Activated T-cell treated with anti-CD3 and anti-CD28 coated beads, Interleukin-2, amount 50 U/mL, for 48 hours (primary cell): ENCODE measurements around the gene GYPE.
"Not testable (repeated sequence)": the region's sequence is repeated elsewhere in the genome, so short reads cannot be mapped to it uniquely, and the experiment has no call there.

Experiments used
- DNase-seq, 2 experiments: peaks; one replicate each; pipeline ENCODE4 v3.0.0-alpha.2; 2020

The GYPE gene

DNA sequence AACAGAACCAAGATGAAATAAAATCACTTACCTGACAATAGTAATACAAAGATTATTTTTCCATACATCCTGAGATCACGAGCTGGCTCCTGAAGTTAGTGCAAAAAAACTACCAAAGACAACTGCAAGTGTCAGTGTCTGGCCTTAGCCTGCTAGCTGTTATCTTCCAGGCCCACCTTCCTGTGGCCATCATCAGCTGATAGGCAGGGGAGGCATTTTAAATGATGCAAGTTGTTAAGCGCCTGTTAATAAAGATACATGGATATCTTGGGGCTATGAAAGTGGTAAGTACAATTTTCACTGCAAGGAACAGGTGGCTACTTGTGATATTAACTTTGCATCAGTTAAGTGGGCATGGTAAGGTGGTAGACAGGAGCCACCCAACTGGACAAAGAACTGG lies at the start of gene GYPE:
TSS of gene GYPE (minus strand) at position 120 of the 400 bp plus-strand sequence. CDS start at position 68, 52 bp downstream.
- not testable (repeated sequence) for DNase-seq

GRCh38 chr4:143951458-143951972 lies 46.2 kb upstream of the GYPE start:
- not testable (repeated sequence) for DNase-seq

DNA sequence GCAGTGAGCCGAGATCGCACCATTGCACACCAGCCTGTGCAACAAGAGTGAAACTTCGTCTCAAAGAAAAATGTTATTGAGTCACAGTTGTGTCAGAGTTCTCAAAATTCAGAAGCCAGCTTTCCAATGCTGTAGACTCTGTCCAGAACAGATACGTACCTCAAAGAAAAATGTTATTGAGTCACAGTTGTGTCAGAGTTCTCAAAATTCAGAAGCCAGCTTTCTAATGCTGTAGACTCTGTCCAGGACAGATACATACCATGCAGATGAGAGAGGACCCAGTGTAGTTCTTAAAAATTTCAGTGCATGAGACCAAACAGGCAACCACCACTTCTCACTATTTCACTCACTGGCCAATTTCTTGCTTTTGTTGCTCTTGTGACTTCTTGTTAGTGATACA lies 45.6 kb upstream of the GYPE start:
- DNase-seq, result not testable (repeated sequence)

DNA sequence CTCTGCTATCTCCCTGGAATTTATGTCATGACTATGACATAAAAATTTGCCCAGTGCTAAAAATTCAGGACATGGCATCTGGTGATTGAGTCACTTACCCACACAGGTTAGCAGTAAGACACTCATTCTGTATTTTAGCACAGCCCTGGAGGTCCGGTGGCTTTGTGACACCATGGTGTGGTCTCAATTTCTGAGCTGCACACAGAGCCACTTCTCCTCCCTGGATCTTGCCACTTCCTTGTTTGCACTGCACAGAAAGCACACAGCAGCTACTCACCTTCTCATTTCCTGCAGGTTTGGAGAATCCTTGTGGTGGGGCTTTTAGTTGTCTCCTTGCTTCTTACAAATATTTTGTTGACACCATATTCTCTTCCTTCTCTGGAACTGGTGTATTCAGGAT lies 44.8 kb upstream of the GYPE start:
- not testable (repeated sequence) for DNase-seq

DNA sequence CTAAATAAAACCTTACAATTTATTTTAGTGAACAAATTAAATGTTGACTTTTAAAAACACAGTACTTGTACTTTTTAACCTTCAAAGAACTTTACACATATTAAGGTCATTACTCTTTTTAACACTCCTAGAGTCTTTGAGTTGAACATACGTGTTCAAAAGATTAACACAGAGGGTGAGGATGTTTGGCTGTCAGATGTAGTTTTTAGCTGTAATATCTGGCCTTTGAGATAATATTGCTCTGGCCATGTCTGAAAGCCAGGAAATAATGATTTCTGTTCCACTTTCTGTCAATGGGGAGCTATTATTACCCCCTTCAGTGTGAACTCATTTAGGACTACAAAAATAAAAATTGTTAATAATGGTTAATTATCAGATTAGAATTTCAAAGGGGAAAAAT lies 42.1 kb upstream of the GYPE start:
- DNase-seq, result not testable (repeated sequence)

DNA sequence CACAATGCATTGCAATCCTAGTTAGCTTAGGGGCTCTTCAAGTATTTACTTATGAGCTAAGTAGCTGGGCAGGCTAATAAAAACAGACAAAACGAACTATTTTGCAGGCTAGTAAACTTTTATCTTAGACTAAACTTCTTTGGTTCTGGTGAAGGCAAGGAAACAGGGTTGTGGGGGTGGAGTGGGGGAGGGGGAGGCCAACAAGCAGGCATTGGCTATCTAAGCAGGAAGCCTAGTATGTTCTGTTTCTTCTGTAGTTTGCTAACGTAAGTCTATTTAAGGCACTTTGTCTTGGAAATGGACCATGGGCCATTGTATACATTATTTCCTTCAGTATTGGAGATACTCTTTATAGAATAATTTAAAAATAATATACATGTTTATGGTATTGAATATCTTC lies 35.3 kb upstream of the GYPE start:
- DNase-seq, result not testable (repeated sequence)

DNA sequence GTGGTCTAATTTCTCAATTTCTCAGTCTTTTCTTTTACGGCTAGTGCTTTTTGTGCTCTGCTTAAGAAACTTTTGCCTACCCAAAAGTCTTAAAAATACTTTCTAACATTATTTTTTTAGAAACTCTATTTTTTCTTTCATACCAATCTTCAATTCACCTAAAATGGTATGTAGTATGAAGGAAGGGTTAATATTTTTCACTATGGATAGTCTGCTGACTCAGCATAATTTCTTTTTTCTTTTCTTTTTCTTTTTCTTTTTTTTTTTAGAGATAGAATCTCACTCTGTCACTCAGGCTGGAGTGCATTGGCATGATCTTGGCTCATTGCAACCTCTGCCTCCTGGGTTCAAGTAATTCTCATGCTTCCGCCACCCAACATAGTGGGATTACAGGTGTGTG lies 34.2 kb upstream of the GYPE start:
- DNase-seq, result no peak

DNA sequence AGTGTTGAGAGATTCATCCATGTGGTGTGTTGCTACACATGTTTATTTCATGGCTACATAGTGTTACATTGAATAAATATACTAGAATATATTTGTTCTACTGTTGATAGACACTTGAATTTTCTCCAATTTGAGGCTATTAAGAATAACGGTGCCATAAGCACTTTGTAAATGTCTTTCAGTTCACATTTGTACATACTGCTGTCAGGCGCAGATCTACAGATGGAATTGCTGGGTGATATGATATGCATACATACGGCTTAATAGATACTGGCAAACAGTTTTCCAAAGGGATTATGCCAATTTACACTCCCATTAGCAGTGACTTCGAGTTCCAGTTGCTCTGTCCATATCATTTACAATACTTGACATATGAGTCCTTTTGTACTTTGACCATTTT lies 33.5 kb upstream of the GYPE start:
- DNase-seq, result not testable (repeated sequence)

DNA sequence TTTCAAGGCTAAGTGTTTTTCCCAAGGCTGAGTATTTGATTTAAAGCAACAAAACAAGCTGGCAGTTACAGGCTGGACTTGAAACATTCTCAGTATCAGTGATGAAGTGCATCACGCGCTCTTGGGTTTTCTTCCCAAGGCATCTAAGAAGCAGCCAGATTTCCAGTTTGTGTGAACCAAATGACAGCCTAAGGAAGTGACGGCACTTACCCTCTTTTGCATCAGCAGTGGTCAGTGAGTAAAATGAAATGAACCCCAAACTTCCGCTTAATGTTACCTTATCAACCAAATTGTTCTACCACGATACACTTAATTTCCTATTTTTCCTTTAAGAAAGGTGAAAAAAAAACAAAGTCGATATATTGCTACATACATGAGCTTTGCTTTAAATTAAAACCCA lies 15.8 kb upstream of the GYPE start:
- no peak for DNase-seq

DNA sequence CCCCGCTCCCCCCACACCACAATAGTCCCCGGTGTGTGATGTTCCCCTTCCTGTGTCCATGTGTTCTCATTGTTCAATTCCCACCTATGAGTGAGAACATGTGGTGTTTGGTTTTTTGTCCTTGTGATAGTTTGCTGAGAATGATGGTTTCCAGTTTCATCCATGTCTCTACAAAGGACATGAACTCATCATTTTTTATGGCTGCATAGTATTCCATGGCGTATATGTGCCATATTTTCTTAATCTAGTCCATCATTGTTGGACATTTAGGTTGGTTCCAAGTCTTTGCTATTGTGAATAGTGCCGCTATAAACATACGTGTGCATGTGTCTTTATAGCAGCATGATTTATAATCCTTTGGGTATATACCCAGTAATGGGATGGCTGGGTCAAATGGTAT lies 11.1 kb upstream of the GYPE start:
- not testable (repeated sequence) for DNase-seq

DNA sequence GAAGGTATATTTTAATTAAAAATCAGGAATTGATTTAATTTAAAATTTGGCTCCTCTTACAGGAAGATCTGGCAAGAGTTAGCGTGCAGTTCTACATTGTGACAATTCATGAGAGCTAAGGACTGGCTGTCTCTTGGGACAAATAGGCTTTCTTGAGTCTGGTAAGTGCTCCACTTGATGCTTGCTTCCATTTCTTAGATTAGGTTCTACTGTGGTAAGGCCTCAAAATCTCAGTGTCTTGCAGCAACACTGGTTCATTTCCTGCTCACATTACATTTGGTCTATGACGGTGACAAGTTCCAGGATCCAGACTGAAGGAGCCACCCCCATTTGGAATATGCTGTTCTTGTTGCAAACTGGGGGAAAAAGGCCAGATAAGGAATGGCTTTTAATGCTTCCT lies 7.1 kb upstream of the GYPE start:
- not testable (repeated sequence) for DNase-seq

DNA sequence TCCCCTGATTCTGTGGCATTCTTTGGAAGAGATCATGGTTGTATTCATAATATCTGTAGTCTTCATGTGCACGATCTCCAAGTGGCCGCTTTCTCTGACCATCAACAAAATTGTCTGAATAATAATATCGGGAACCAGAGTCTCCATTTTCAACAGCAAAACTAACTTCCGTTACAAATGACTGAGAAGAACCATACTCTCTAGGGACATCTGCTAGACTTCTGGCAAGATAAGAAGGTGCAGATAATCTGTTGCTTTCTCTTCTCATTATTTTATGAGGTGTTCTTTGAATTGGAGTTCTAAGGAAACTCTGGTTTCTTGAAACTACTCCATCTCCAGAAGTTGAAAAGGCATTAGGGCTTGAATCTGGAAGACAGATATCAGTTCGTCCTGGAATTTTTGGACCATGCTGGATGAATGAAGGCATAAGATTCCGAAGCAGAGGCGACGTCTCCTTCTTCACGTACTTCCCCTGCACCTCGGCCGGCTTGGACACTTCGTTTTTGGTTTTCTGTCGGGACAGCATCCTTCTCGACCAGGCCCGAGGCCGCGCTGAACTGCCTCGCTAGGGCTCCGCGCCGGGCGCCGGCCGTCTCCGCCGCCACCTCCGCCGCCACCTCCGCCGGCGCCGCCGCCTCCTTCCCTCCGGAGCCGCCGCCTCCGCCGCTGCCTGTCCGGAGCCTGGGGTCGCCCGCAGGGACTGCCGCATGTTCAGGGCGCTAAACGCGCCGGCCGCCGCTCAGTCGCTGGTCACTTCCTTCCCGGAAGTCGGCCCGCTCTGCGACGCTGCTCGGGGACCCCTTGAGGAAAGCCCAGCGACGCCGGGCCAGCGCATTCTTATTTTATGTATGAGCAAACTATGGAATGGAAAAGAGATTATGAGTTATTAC lies 6.4 kb upstream of the GYPE start:
- peak; percentile 30 to 40 for DNase-seq

GRCh38 chr4:143910906-143911305 lies 5.5 kb upstream of the GYPE start:
- not testable (repeated sequence) for DNase-seq

GRCh38 chr4:143907811-143908210 lies 2.5 kb upstream of the GYPE start:
- peak in 1 of 2 experiments; percentile 18 for DNase-seq

GRCh38 chr4:143904431-143904830 lies 928 bp downstream of the GYPE start:
- DNase-seq, result not testable (repeated sequence)

DNA sequence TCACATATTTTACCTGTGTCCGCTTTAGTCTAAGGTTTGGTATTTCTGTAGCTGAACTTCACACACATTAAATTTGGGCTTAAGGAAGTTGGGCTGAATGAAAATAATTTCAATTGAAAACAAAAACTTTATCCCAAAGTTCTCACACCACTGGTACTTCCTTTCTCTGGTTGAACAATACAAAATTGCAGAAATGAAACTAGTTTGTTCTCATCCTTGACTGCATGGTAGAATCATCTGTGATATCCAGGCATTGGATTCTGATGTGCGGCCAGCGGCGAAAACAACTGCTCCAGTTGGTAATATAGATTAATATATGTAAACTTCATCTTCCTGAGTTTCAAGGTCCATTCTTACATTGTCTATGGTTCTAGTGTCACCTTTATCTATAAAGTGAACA lies 15.0 kb downstream of the GYPE start:
- DNase-seq, result not testable (repeated sequence)

DNA sequence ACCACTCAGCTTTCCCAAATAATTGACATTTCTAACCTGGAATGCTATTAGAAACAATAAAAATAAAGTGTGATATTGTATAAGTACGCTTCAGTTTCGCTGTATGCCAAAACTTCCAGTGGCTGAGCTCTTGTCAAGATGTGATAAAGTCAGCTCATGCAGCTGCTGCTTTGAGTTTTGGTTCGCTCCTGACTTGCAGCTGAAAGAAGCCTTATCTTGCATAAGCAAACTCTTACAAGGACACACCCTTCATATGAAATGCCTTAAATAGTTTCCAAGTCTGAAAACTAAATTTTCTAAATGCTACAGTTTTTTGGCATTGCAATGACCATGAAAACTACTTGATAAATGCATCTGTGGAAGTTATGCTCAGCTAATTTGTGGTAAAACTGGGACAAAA lies 17.2 kb downstream of the GYPE start:
- not testable (repeated sequence) for DNase-seq

GRCh38 chr4:143884965-143885364 lies 20.4 kb downstream of the GYPE start:
- DNase-seq, result not testable (repeated sequence)

DNA sequence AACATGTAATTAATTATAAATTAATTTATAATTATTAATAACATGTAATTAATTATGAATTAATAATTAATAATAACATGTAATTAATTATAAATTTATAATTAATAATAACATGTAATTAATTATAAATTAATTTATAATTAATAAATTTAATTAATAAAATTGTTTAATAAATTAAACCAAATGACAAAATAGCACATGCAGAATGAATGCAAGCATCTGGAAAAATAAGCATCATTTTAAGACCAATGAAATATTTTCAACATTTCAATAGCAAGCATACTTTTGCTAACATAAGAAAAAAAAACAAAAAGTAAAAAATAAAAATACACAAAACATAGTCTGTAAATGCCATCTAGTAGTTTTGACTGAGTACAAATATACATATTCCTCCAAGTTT lies 21.8 kb downstream of the GYPE start:
- no peak for DNase-seq

DNA sequence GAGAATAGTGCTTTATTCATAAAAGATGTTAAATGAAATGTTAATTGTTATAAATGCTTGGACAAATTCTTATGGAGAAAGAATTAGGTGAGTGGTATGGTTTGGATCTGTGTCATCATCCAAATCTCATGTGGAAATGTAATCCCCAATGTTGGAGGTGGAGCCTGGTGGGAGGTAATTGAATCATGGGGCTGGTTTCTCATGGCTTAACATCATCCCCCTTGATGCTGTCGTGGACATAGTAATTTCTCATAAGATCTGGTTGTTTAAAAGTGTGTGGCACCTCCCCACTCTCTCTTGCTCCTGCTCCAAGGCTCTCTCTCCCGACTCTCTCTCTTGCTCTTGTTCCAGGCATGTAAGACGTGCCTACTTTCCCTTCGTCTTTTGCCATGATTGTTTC lies 22.5 kb downstream of the GYPE start:
- no peak for DNase-seq

DNA sequence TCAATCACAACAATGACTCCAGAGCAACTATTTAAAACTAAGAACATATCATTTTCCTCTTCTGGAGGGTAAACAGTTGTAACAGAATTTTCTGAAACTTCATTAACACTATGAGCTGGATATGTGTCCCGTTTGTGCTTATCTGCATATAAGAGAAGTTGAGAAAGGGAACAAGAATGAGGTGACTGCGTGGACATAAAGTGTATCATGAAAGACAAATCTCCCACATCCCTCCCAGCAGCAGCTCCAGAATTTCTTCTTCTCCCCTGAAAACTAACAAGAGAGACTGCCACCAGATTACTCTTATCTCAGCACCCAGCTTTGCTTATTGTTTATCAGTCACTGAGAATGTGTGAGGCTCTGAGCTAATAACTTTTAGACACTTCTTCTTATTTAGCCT lies 25.8 kb downstream of the GYPE start:
- not testable (repeated sequence) for DNase-seq

GRCh38 chr4:143875357-143875756 lies 30.0 kb downstream of the GYPE start:
- DNase-seq, result not testable (repeated sequence)

GRCh38 chr4:143870523-143871268 lies 34.7 kb downstream of the GYPE start:
- not testable (repeated sequence) for DNase-seq

DNA sequence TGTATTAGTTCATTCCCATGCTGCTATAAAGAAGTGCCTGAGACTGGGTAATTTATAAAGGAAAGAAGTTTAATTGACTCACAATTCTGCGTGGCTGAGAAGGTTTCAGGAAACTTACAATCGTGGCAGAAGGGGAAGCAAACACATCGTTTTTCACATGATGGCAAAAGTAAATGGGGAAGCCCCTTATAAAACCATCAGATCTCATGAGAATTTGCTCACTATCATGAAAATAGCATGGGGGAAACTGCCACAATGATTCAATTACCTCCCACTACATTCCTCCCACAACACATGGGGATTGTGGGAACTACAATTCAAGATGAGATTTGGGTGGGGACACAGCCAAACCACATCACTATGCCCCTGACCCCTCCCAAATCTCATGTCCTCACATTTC lies 35.4 kb downstream of the GYPE start:
- DNase-seq, result not testable (repeated sequence)
